Measurements from ENCODE around the gene UVSSA. TPM values are rescaled to one million over a fixed set of nuclear protein-coding genes. Genes with fewer than 3 reads are reported as not detected.
A peak's percentile ranks its signal among the peaks of the same experiment; 100 is the strongest.

The UVSSA gene
- total RNA-seq, 6 experiments from 2014 or later: 7.7 to 9.0 (median 8.7) TPM

GRCh38 chr4:1337376-1337831, 9.6 kb upstream of the UVSSA start:
- Mint-ChIP-seq H3K4me1 (ENCODE audit: low read depth) (peaks cover 25% of the 10 kb centered on the region), H3K27ac (peak overlapping the region; percentile 74), H3K4me3 (no peak overlapping the region), H3K9me3 (peaks cover 10% of the 10 kb centered on the region), H3K27me3 (ENCODE audit: insufficient read depth) (no peaks in the 10 kb centered on the region; the same call in 1 of the 2 replicates), H3K36me3 (ENCODE audit: low read depth) (peaks cover 65% of the 10 kb centered on the region)
- DNase-seq: peak; percentile 63
- no peak for TF ChIP-seq CTCF (IDR thresholded peaks at IDR 0.05)

GRCh38 chr4:1337951-1338751, 8.9 kb upstream of the UVSSA start:
- no peak for DNase-seq
- no peak overlapping the region for H3K4me3 Mint-ChIP-seq
- peaks cover 28% of the 10 kb centered on the region for H3K4me1 Mint-ChIP-seq (ENCODE audit: low read depth)
- TF ChIP-seq CTCF (IDR thresholded peaks at IDR 0.05): no peak
- H3K36me3 Mint-ChIP-seq (ENCODE audit: low read depth): peaks cover 68% of the 10 kb centered on the region
- peak overlapping the region; percentile 74 for H3K27ac Mint-ChIP-seq
- peaks cover 10% of the 10 kb centered on the region for H3K9me3 Mint-ChIP-seq
- no peaks in the 10 kb centered on the region; the same call in none of the 2 replicates for H3K27me3 Mint-ChIP-seq (ENCODE audit: insufficient read depth)

GRCh38 chr4:1338752-1339414, 8.1 kb upstream of the UVSSA start:
- H3K9me3 Mint-ChIP-seq: peaks cover 10% of the 10 kb centered on the region
- no peak overlapping the region for H3K4me3 Mint-ChIP-seq
- peaks cover 68% of the 10 kb centered on the region for H3K36me3 Mint-ChIP-seq (ENCODE audit: low read depth)
- no peak overlapping the region for H3K27ac Mint-ChIP-seq
- no peak for TF ChIP-seq CTCF (IDR thresholded peaks at IDR 0.05)
- H3K4me1 Mint-ChIP-seq (ENCODE audit: low read depth): peaks cover 30% of the 10 kb centered on the region
- DNase-seq: no peak
- H3K27me3 Mint-ChIP-seq (ENCODE audit: insufficient read depth): no peaks in the 10 kb centered on the region; the same call in none of the 2 replicates

GRCh38 chr4:1339489-1339888, 7.5 kb upstream of the UVSSA start:
- no peak for TF ChIP-seq CTCF (IDR thresholded peaks at IDR 0.05)
- H3K9me3 Mint-ChIP-seq: peaks cover 10% of the 10 kb centered on the region
- no peak overlapping the region for H3K4me3 Mint-ChIP-seq
- no peak overlapping the region for H3K27ac Mint-ChIP-seq
- peaks cover 66% of the 10 kb centered on the region for H3K36me3 Mint-ChIP-seq (ENCODE audit: low read depth)
- H3K4me1 Mint-ChIP-seq (ENCODE audit: low read depth): peaks cover 36% of the 10 kb centered on the region
- DNase-seq: no peak
- no peaks in the 10 kb centered on the region; the same call in 1 of the 2 replicates for H3K27me3 Mint-ChIP-seq (ENCODE audit: insufficient read depth)

- no peak for DNase-seq
- peaks cover 6% of the 10 kb centered on the region for H3K9me3 Mint-ChIP-seq
- TF ChIP-seq CTCF (IDR thresholded peaks at IDR 0.05): no peak
- H3K27ac Mint-ChIP-seq: no peak overlapping the region
- H3K4me1 Mint-ChIP-seq (ENCODE audit: low read depth): peaks cover 43% of the 10 kb centered on the region
- peaks cover 65% of the 10 kb centered on the region for H3K36me3 Mint-ChIP-seq (ENCODE audit: low read depth)
- H3K4me3 Mint-ChIP-seq: no peak overlapping the region
- H3K27me3 Mint-ChIP-seq (ENCODE audit: insufficient read depth): peaks cover 5% of the 10 kb centered on the region
Observed at GRCh38 chr4:1340181-1340747, 6.7 kb upstream of the UVSSA start.

Measured in HFFc6 (cell line).